ENCODE results near the gene CCDC88C. TPM values are rescaled to one million over a fixed set of nuclear protein-coding genes. Genes with fewer than 3 reads are reported as not detected.
A peak's percentile ranks its signal among the peaks of the same experiment; 100 is the strongest.

CCDC88C gene
- total RNA-seq, 1 donor from 2014 or later: 68.0 TPM

DNA sequence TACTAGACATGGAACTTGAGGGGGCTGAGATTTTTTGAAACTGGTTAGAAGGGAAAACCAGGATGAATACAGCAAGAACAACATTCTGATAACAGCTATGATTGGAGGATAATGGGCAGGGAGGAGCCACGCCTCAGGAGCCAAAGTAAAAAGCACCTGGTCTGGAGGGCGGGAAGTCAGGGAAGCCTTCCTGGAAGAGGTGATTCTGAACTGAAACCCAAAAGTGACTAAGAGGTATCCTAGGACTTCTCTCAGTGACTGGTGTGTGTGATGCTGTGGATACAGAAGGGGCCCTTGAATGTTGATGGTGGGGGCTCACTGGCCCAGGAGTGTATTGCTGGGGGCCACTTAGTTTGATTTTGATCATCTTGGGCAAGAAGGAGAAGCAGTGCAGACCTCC lies 154.3 kb downstream of the CCDC88C start:
- H3K36me3 Mint-ChIP-seq (ENCODE audit: unreplicated experiment): no peaks in the 10 kb centered on the region

GRCh38 chr14:91261986-91262549 lies 155.6 kb downstream of the CCDC88C start:
- Mint-ChIP-seq H3K27ac (ENCODE audit: unreplicated experiment) (no peak overlapping the region), H3K9me3 (ENCODE audit: unreplicated experiment) (peaks cover 10% of the 10 kb centered on the region), H3K36me3 (ENCODE audit: unreplicated experiment) (no peaks in the 10 kb centered on the region), H3K4me3 (ENCODE audit: unreplicated experiment) (no peak overlapping the region), H3K27me3 (ENCODE audit: unreplicated experiment) (peaks cover 22% of the 10 kb centered on the region), H3K4me1 (ENCODE audit: low read depth, unreplicated experiment) (no peaks in the 10 kb centered on the region)
- DNase-seq: no peak
- TF ChIP-seq, protein P1, sequence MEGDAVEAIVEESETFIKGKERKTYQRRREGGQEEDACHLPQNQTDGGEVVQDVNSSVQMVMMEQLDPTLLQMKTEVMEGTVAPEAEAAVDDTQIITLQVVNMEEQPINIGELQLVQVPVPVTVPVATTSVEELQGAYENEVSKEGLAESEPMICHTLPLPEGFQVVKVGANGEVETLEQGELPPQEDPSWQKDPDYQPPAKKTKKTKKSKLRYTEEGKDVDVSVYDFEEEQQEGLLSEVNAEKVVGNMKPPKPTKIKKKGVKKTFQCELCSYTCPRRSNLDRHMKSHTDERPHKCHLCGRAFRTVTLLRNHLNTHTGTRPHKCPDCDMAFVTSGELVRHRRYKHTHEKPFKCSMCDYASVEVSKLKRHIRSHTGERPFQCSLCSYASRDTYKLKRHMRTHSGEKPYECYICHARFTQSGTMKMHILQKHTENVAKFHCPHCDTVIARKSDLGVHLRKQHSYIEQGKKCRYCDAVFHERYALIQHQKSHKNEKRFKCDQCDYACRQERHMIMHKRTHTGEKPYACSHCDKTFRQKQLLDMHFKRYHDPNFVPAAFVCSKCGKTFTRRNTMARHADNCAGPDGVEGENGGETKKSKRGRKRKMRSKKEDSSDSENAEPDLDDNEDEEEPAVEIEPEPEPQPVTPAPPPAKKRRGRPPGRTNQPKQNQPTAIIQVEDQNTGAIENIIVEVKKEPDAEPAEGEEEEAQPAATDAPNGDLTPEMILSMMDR (IDR thresholded peaks at IDR 0.05; ENCODE audit: partially characterized antibody, unreplicated experiment): no peak

More for the DNA sequence above, 154.3 kb downstream of the CCDC88C start:
- TF ChIP-seq, protein P1 (IDR thresholded peaks at IDR 0.05; ENCODE audit: partially characterized antibody, unreplicated experiment): no peak
- Mint-ChIP-seq H3K9me3 (ENCODE audit: unreplicated experiment) (peaks cover 9% of the 10 kb centered on the region), H3K4me1 (ENCODE audit: low read depth, unreplicated experiment) (no peaks in the 10 kb centered on the region), H3K27ac (ENCODE audit: unreplicated experiment) (no peak overlapping the region), H3K4me3 (ENCODE audit: unreplicated experiment) (peak overlapping the region; percentile 44), H3K27me3 (ENCODE audit: unreplicated experiment) (peaks cover 24% of the 10 kb centered on the region)
- DNase-seq: no peak

DNA sequence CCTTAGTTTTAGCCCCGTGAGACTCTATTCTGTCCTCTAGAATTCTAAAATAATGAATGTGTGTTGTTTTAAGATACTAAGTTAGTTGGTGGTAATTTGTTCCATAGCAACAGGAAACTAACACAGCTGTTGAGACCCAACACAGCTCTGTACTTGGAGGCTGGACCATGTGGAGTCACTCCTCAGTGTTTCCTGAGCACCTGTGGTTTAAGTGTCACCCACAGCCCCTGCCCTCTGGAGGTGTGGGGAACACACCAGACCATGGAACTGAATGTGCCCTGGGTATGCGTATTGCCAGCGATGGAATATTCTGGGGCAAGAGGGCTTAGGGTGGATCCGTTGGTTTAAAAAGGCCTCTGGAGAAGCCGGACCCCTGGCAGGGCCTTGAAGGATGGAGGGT lies 156.5 kb downstream of the CCDC88C start:
- Mint-ChIP-seq H3K27ac (ENCODE audit: unreplicated experiment) (no peak overlapping the region), H3K4me3 (ENCODE audit: unreplicated experiment) (no peak overlapping the region)
- DNase-seq: no peak

GRCh38 chr14:91258876-91259275 lies 158.7 kb downstream of the CCDC88C start:
- Mint-ChIP-seq H3K9me3 (ENCODE audit: unreplicated experiment) (peaks cover 7% of the 10 kb centered on the region), H3K27ac (ENCODE audit: unreplicated experiment) (no peak overlapping the region), H3K27me3 (ENCODE audit: unreplicated experiment) (peaks cover 19% of the 10 kb centered on the region), H3K4me3 (ENCODE audit: unreplicated experiment) (no peak overlapping the region), H3K4me1 (ENCODE audit: low read depth, unreplicated experiment) (no peaks in the 10 kb centered on the region), H3K36me3 (ENCODE audit: unreplicated experiment) (no peaks in the 10 kb centered on the region)
- TF ChIP-seq, protein P1 (IDR thresholded peaks at IDR 0.05; ENCODE audit: partially characterized antibody, unreplicated experiment): no peak
- DNase-seq: no peak

More for the DNA sequence above, 156.5 kb downstream of the CCDC88C start:
- Mint-ChIP-seq H3K4me1 (ENCODE audit: low read depth, unreplicated experiment) (no peaks in the 10 kb centered on the region), H3K36me3 (ENCODE audit: unreplicated experiment) (no peaks in the 10 kb centered on the region), H3K27me3 (ENCODE audit: unreplicated experiment) (peaks cover 22% of the 10 kb centered on the region), H3K9me3 (ENCODE audit: unreplicated experiment) (peaks cover 10% of the 10 kb centered on the region)
- TF ChIP-seq, protein P1 (IDR thresholded peaks at IDR 0.05; ENCODE audit: partially characterized antibody, unreplicated experiment): no peak

DNA sequence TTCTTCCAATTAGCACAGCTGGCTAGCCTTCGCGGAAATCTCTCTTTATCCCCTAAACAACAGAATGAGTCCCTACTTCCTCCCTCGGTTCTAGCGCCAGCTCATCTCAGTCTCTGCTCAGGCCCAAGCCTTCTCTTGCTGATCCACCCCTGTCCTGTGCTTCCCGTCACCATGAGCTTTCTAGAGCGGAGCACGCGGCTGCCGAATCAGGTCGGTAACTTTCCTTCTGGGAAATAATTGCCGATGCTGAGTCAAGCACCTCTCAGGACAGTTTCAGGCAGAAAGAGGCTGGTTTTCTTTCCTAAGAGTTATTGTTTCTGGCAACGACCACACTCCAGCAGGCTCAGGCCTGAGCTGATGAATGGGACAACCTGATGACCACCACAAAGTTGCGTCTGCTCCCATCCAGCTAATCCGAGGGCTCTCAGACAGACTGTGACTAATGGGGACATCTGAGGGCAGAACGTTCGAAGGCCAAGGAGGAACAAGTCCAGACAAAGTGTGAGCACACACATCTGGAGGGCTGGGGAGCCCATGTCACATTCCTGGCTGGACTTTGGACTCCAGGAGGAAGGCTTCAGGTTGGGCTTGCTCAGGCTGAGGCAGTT lies 159.5 kb downstream of the CCDC88C start:
- TF ChIP-seq, protein P1 (IDR thresholded peaks at IDR 0.05; ENCODE audit: partially characterized antibody, unreplicated experiment): no peak
- Mint-ChIP-seq H3K9me3 (ENCODE audit: unreplicated experiment) (peaks cover 5% of the 10 kb centered on the region), H3K27me3 (ENCODE audit: unreplicated experiment) (peaks cover 12% of the 10 kb centered on the region), H3K4me1 (ENCODE audit: low read depth, unreplicated experiment) (no peaks in the 10 kb centered on the region), H3K36me3 (ENCODE audit: unreplicated experiment) (no peaks in the 10 kb centered on the region), H3K4me3 (ENCODE audit: unreplicated experiment) (no peak overlapping the region), H3K27ac (ENCODE audit: unreplicated experiment) (no peak overlapping the region)
- DNase-seq: no peak

Data from glutamatergic neuron (in vitro differentiated cells).